HEK293 (cell line): ENCODE results near the gene FANCC.

Source experiments
- CTCF ChIA-PET: fragments of 350-600 bp; formaldehyde crosslinking; extraction: SDS; loops from one replicate; lab custom pipeline; 2021; ENCODE audit warnings: antibody characterized with exemption; lab: Yijun Ruan, JAX
- POLR2A ChIA-PET: fragments of 300-600 bp; formaldehyde crosslinking; extraction: SDS; loops from one replicate; lab custom pipeline; 2020; ENCODE audit warnings: antibody characterized with exemption, inconsistent platforms; lab: Yijun Ruan, JAX
- H3K27ac ChIP-seq: fragments of 200-500 bp; sonication (Bioruptor generic); 2 replicates; pipeline ENCODE4 v1.5.1; 2014; ENCODE audit warnings: low read depth, low read length, control low read depth, inconsistent platforms; ENCODE audit errors: extremely low read depth
- H3K36me3 ChIP-seq, 2 experiments: fragments of 200-500 bp in 1 of 2; sonication (Bioruptor generic) in 1 of 2; 1 replicate in 1 of 2; 2 replicates in 1 of 2; pipeline ENCODE4 v1.5.1; 2014 to 2017; ENCODE audit warnings: inconsistent platforms in 2 of 2, low read length in 2 of 2; ENCODE audit not compliant: control insufficient read depth in 2 of 2, insufficient read depth in 1 of 2
- H3K4me1 ChIP-seq: fragments of 200-500 bp; sonication (Bioruptor generic); 2 replicates; pipeline ENCODE4 v1.5.1; 2014; ENCODE audit warnings: mild to moderate bottlenecking, low read length, inconsistent platforms; ENCODE audit not compliant: control insufficient read depth, insufficient read depth
- H3K4me3 ChIP-seq: 2 replicates; pipeline ENCODE4 v1.5.1; 2011; ENCODE audit warnings: low read depth, mild to moderate bottlenecking, control low read depth, low read length, moderate library complexity
- H3K9me3 ChIP-seq: fragments of 200-500 bp; sonication (Bioruptor generic); 2 replicates; pipeline ENCODE4 v1.5.1; 2014; ENCODE audit warnings: low read depth, low read length, inconsistent platforms; ENCODE audit not compliant: control insufficient read depth, insufficient read depth
- PRDM4 ChIP-seq: fragments of 450-650 bp; formaldehyde crosslinking; IDR thresholded peaks from 2 replicates; pipeline ENCODE4 v1.5.1; 2017; ENCODE audit warnings: missing biosample characterization, missing genetic modification characterization
- SALL2 ChIP-seq: fragments of 450-650 bp; formaldehyde crosslinking; IDR thresholded peaks from 2 replicates; pipeline ENCODE4 v1.5.0; 2017; ENCODE audit warnings: missing biosample characterization, mild to moderate bottlenecking, missing genetic modification characterization, borderline replicate concordance
- TRIM28 ChIP-seq: IDR thresholded peaks from 2 replicates; pipeline ENCODE4 v1.6.1; 2011; ENCODE audit warnings: low read length, control low read depth, borderline replicate concordance
- ZBTB21 ChIP-seq: fragments of 450-650 bp; formaldehyde crosslinking; IDR thresholded peaks from 2 replicates; pipeline ENCODE4 v1.5.1; 2017; ENCODE audit warnings: missing biosample characterization, missing genetic modification characterization
- ZNF138 ChIP-seq: fragments of 450-650 bp; formaldehyde crosslinking; IDR thresholded peaks from 2 replicates; pipeline ENCODE4 v1.5.1; 2016; ENCODE audit warnings: missing biosample characterization, missing genetic modification characterization, borderline replicate concordance
- ZNF157 ChIP-seq: fragments of 450-650 bp; formaldehyde crosslinking; IDR thresholded peaks from 2 replicates; pipeline ENCODE4 v1.5.1; 2016; ENCODE audit warnings: missing biosample characterization, missing genetic modification characterization
- ZNF202 ChIP-seq: fragments of 450-650 bp; formaldehyde crosslinking; IDR thresholded peaks from 2 replicates; pipeline ENCODE4 v1.5.1; 2016; ENCODE audit warnings: missing biosample characterization, missing genetic modification characterization, borderline replicate concordance
- ZNF223 ChIP-seq: fragments of 450-650 bp; formaldehyde crosslinking; IDR thresholded peaks from 2 replicates; pipeline ENCODE4 v1.5.1; 2016; ENCODE audit warnings: missing biosample characterization, missing genetic modification characterization
- ZNF24 ChIP-seq: fragments of 450-650 bp; formaldehyde crosslinking; IDR thresholded peaks from 2 replicates; pipeline ENCODE4 v1.5.1; 2016; ENCODE audit warnings: missing biosample characterization, missing genetic modification characterization
- ZNF26 ChIP-seq: fragments of 450-650 bp; formaldehyde crosslinking; IDR thresholded peaks from 2 replicates; pipeline ENCODE4 v1.5.1; 2016; ENCODE audit warnings: missing biosample characterization, missing genetic modification characterization
- ZNF302 ChIP-seq: fragments of 450-650 bp; formaldehyde crosslinking; IDR thresholded peaks from 2 replicates; pipeline ENCODE4 v1.5.1; 2016; ENCODE audit warnings: missing biosample characterization, missing genetic modification characterization, low read depth
- ZNF366 ChIP-seq: fragments of 450-650 bp; formaldehyde crosslinking; conservative IDR thresholded peaks from 2 replicates; pipeline ENCODE4 v1.5.1; 2016; ENCODE audit warnings: missing biosample characterization, missing genetic modification characterization
- ZNF416 ChIP-seq: fragments of 450-650 bp; formaldehyde crosslinking; IDR thresholded peaks from 2 replicates; pipeline ENCODE4 v1.5.1; 2016; ENCODE audit warnings: missing biosample characterization, missing genetic modification characterization
- ZNF610 ChIP-seq: fragments of 450-650 bp; formaldehyde crosslinking; IDR thresholded peaks from 2 replicates; pipeline ENCODE4 v1.5.1; 2016; ENCODE audit warnings: missing biosample characterization, missing genetic modification characterization, borderline replicate concordance
- ZNF629 ChIP-seq: fragments of 450-650 bp; formaldehyde crosslinking; IDR thresholded peaks from 2 replicates; pipeline ENCODE4 v1.5.1; 2017; ENCODE audit warnings: missing biosample characterization, missing genetic modification characterization
- ZNF670 ChIP-seq: fragments of 450-650 bp; formaldehyde crosslinking; IDR thresholded peaks from 2 replicates; pipeline ENCODE4 v1.5.1; 2016; ENCODE audit warnings: missing biosample characterization, missing genetic modification characterization, low read depth
- ZNF747 ChIP-seq: fragments of 450-650 bp; formaldehyde crosslinking; IDR thresholded peaks from 2 replicates; pipeline ENCODE4 v1.5.1; 2016; ENCODE audit warnings: missing biosample characterization, missing genetic modification characterization
- ZNF792 ChIP-seq: fragments of 450-650 bp; formaldehyde crosslinking; IDR thresholded peaks from 2 replicates; pipeline ENCODE4 v1.5.1; 2016; ENCODE audit warnings: missing biosample characterization, missing genetic modification characterization
- ZSCAN23 ChIP-seq: fragments of 450-650 bp; formaldehyde crosslinking; IDR thresholded peaks from 2 replicates; pipeline ENCODE4 v1.5.1; 2016; ENCODE audit warnings: missing biosample characterization, missing genetic modification characterization
- ZSCAN30 ChIP-seq: fragments of 450-650 bp; IDR thresholded peaks from 2 replicates; pipeline ENCODE4 v1.5.1; 2018; ENCODE audit warnings: missing biosample characterization, mild to moderate bottlenecking, missing genetic modification characterization, moderate library complexity
- ZXDB ChIP-seq: fragments of 450-650 bp; formaldehyde crosslinking; IDR thresholded peaks from 2 replicates; pipeline ENCODE4 v1.5.1; 2016; ENCODE audit warnings: missing biosample characterization, missing genetic modification characterization
- TF ChIP-seq, protein P1 (sequence below): fragments of 450-650 bp; formaldehyde crosslinking; IDR thresholded peaks from 2 replicates; pipeline ENCODE4 v1.5.1; 2017; ENCODE audit warnings: missing biosample characterization, mild to moderate bottlenecking, missing genetic modification characterization, moderate library complexity
- TF ChIP-seq, protein P2 (sequence below): fragments of 450-650 bp; formaldehyde crosslinking; IDR thresholded peaks from 2 replicates; pipeline ENCODE4 v1.5.1; 2017; ENCODE audit warnings: missing biosample characterization, missing genetic modification characterization

FANCC gene

GRCh38 chr9:95292226-95292625, 25.3 kb downstream of the FANCC start:
- no peak for TF ChIP-seq PRDM4 (tag by site-specific recombination)
- TF ChIP-seq ZXDB (tag by site-specific recombination): no peak
- Histone ChIP-seq H3K27ac (no peak overlapping the region), H3K9me3 (no peaks in the 10 kb centered on the region), H3K4me3 (no peak overlapping the region), H3K4me1 (no peaks in the 10 kb centered on the region), H3K36me3 (no peaks in the 10 kb centered on the region)
- CTCF ChIA-PET: no interaction called here
- POLR2A ChIA-PET: no interaction called here

- CTCF ChIA-PET: no interaction called here
- Histone ChIP-seq H3K36me3 (no peaks in the 10 kb centered on the region), H3K4me1 (no peaks in the 10 kb centered on the region), H3K4me3 (no peak overlapping the region), H3K27ac (no peak overlapping the region), H3K9me3 (no peaks in the 10 kb centered on the region)
- POLR2A ChIA-PET: no interaction called here
- no peak for TF ChIP-seq ZNF223
- TF ChIP-seq ZNF610: no peak
- no peak for TF ChIP-seq SALL2 (tag by site-specific recombination)
- no peak for TF ChIP-seq ZBTB21
- no peak for TF ChIP-seq ZNF366 (tag by site-specific recombination)
- no peak for TF ChIP-seq ZSCAN30 (tag by site-specific recombination)
Observed at GRCh38 chr9:95286151-95286550, 31.4 kb downstream of the FANCC start.

- H3K4me3 ChIP-seq: no peak overlapping the region
- no peaks in the 10 kb centered on the region for H3K4me1 ChIP-seq
- TF ChIP-seq ZNF157 (tag by site-specific recombination) (no peak), ZNF670 (tag by site-specific recombination) (no peak), TRIM28 (no peak), ZSCAN23 (tag by site-specific recombination) (no peak), ZNF792 (tag by site-specific recombination) (no peak), ZNF138 (no peak), ZNF24 (tag by site-specific recombination) (no peak), ZNF302 (tag by site-specific recombination) (no peak), ZNF747 (no peak), ZNF629 (tag by site-specific recombination) (no peak), ZNF416 (tag by site-specific recombination) (no peak), ZNF26 (tag by site-specific recombination) (no peak), ZNF202 (tag by site-specific recombination) (no peak)
- TF ChIP-seq, protein P1, sequence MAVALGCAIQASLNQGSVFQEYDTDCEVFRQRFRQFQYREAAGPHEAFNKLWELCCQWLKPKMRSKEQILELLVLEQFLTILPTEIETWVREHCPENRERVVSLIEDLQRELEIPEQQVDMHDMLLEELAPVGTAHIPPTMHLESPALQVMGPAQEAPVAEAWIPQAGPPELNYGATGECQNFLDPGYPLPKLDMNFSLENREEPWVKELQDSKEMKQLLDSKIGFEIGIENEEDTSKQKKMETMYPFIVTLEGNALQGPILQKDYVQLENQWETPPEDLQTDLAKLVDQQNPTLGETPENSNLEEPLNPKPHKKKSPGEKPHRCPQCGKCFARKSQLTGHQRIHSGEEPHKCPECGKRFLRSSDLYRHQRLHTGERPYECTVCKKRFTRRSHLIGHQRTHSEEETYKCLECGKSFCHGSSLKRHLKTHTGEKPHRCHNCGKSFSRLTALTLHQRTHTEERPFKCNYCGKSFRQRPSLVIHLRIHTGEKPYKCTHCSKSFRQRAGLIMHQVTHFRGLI: no peak
- TF ChIP-seq, protein P2, sequence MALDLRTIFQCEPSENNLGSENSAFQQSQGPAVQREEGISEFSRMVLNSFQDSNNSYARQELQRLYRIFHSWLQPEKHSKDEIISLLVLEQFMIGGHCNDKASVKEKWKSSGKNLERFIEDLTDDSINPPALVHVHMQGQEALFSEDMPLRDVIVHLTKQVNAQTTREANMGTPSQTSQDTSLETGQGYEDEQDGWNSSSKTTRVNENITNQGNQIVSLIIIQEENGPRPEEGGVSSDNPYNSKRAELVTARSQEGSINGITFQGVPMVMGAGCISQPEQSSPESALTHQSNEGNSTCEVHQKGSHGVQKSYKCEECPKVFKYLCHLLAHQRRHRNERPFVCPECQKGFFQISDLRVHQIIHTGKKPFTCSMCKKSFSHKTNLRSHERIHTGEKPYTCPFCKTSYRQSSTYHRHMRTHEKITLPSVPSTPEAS (tag by site-specific recombination): no peak
- ChIA-PET CTCF (no interaction called here), POLR2A (no interaction called here)
- H3K36me3 ChIP-seq: no peaks in the 10 kb centered on the region
- no peaks in the 10 kb centered on the region for H3K9me3 ChIP-seq
- no peak overlapping the region for H3K27ac ChIP-seq
Observed at GRCh38 chr9:95285307-95285706, 32.2 kb downstream of the FANCC start.
